H1 (cell line): Measurements from ENCODE around the gene ZBTB14. TPM values are rescaled to one million over a fixed set of nuclear protein-coding genes. Genes with fewer than 3 reads are reported as not detected.
A peak's percentile ranks its signal among the peaks of the same experiment; 100 is the strongest.

Source experiments
- CBX8 ChIP-seq: fragments of 300-800, 300-1000 bp; sonication (generic); IDR thresholded peaks from 2 replicates; pipeline ENCODE4 v1.7.1; 2016; ENCODE audit warnings: low read depth, low read length, borderline replicate concordance
- CHD1 ChIP-seq: IDR thresholded peaks from 2 replicates; pipeline ENCODE4 v1.6.1; 2012; ENCODE audit warnings: low read depth, low read length, improper control_type of control experiment
- CTBP2 ChIP-seq: IDR thresholded peaks from 2 replicates; pipeline ENCODE4 v1.7.0; 2011; ENCODE audit warnings: borderline replicate concordance, mild to moderate bottlenecking, moderate library complexity, mixed read lengths, low read length; ENCODE audit not compliant: insufficient read depth, insufficient read length
- EGR1 ChIP-seq: IDR thresholded peaks from 2 replicates; pipeline ENCODE4 v1.6.1; 2011; ENCODE audit warnings: low read depth, low read length, borderline replicate concordance
- HDAC6 ChIP-seq: IDR thresholded peaks from one replicate; pipeline ENCODE4 v1.7.1; 2012; ENCODE audit warnings: low read depth, mild to moderate bottlenecking, inconsistent platforms, low read length, moderate library complexity
- KDM1A ChIP-seq: fragments of 200-600, 300-600 bp; sonication (generic); IDR thresholded peaks from 2 replicates; pipeline ENCODE4 v1.7.1; 2016; ENCODE audit warnings: mild to moderate bottlenecking, low read length, borderline replicate concordance
- PHF8 ChIP-seq: fragments of 200-600 bp; sonication (generic); conservative IDR thresholded peaks from 2 replicates; pipeline ENCODE4 v1.7.1; 2012; ENCODE audit warnings: low read depth, mild to moderate bottlenecking, inconsistent platforms, low read length, moderate library complexity
- RAD21 ChIP-seq, 2 experiments: IDR thresholded peaks in 1 of 2; conservative IDR thresholded peaks in 1 of 2; 2 replicates each; pipeline ENCODE4 v1.6.1; 2011; ENCODE audit warnings: low read depth in 2 of 2, low read length in 2 of 2, improper control_type of control experiment in 1 of 2, inconsistent platforms in 1 of 2, mild to moderate bottlenecking in 1 of 2, moderate library complexity in 1 of 2
- RBBP5 ChIP-seq: IDR thresholded peaks from 2 replicates; pipeline ENCODE4 v1.7.1; 2012; ENCODE audit warnings: low read depth, mild to moderate bottlenecking, inconsistent platforms, low read length, moderate library complexity, borderline replicate concordance
- RFX5 ChIP-seq: IDR thresholded peaks from 2 replicates; pipeline ENCODE4 v1.6.1; 2011; ENCODE audit warnings: low read depth, low read length, improper control_type of control experiment, borderline replicate concordance
- RXRA ChIP-seq: IDR thresholded peaks from 2 replicates; pipeline ENCODE4 v1.6.1; 2011; ENCODE audit warnings: low read depth, mild to moderate bottlenecking, low read length, moderate library complexity; ENCODE audit not compliant: insufficient read depth
- SAP30 ChIP-seq: fragments of 300-600 bp; sonication (generic); IDR thresholded peaks from 2 replicates; pipeline ENCODE4 v1.7.1; 2012; ENCODE audit warnings: low read length, moderate library complexity, mild to moderate bottlenecking, inconsistent platforms; ENCODE audit not compliant: insufficient read depth, insufficient replicate concordance
- SIN3A ChIP-seq, 2 experiments: IDR thresholded peaks in 1 of 2; conservative IDR thresholded peaks in 1 of 2; 2 replicates each; pipeline ENCODE4 v1.6.1; 2011 to 2012; ENCODE audit warnings: low read length in 2 of 2, improper control_type of control experiment in 1 of 2, low read depth in 1 of 2, mild to moderate bottlenecking in 1 of 2
- SP4 ChIP-seq: IDR thresholded peaks from 2 replicates; pipeline ENCODE4 v1.6.1; 2012; ENCODE audit warnings: low read length, inconsistent platforms
- TAF1 ChIP-seq: IDR thresholded peaks from 2 replicates; pipeline ENCODE4 v1.6.1; 2011; ENCODE audit warnings: mild to moderate bottlenecking, low read depth, low read length
- ZNF274 ChIP-seq: IDR thresholded peaks from 2 replicates; pipeline ENCODE4 v1.7.0; 2012; ENCODE audit warnings: low read length, borderline replicate concordance; ENCODE audit errors: extremely low read depth
- polyA plus RNA-seq, 7 experiments: library from polyadenylated mRNA; depleted of rRNA in 3 of 7; stranded (reverse) in 5 of 7; unstranded in 2 of 7; fragments of >200 nt in 5 of 7; fragments of 200-250 nt in 2 of 7; gene quantifications; 1 replicate in 5 of 7; 2 replicates in 1 of 7; 4 replicates in 1 of 7; pipeline versions ENCODE4 v1.2.1 to v1.2.3, GENCODE V29; 2011 to 2013; ENCODE audit warnings: missing spikeins in 2 of 7, mixed read lengths in 2 of 7
- total RNA-seq: library from RNA; stranded (reverse); fragmentation: NEBNext Ultra II Directional; extraction: Animal tissue kit (Norgen Biotek cat#: 25700); gene quantifications from 2 replicates; pipeline ENCODE4 v1.2.1, GENCODE V29; 2021
- TF ChIP-seq, protein P1 (sequence below): IDR thresholded peaks from 2 replicates; pipeline ENCODE4 v1.6.1; 2012; ENCODE audit warnings: low read length, inconsistent platforms
- TF ChIP-seq, protein P2 (sequence below): IDR thresholded peaks from 2 replicates; pipeline ENCODE4 v1.6.1; 2011; ENCODE audit warnings: low read length, improper control_type of control experiment

The ZBTB14 gene
- total and polyA plus RNA-seq, 2 of the 8 experiments (the other 6 are each of a cell fraction or from before 2014, with no cell fraction given) = 5.2 to 18.3 TPM

GRCh38 chr18:5295981-5296705 is 617 bp upstream of the ZBTB14 start (continued):
- TF ChIP-seq SAP30 = no peak
- TF ChIP-seq RXRA = no peak
- no peak for TF ChIP-seq CTBP2
- no peak for TF ChIP-seq SIN3A (conservative IDR thresholded peaks at IDR 0.05 in 1 of 2, IDR thresholded peaks at IDR 0.05 in 1 of 2; ENCODE audit: low read depth in 1 of 2, low read length in 2 of 2)
- no peak for TF ChIP-seq CBX8
- no peak for TF ChIP-seq KDM1A
- peak in 1 of 2 experiments; percentile 2; a peak in 1 of 4 replicates for TF ChIP-seq RAD21 (IDR thresholded peaks at IDR 0.05 in 1 of 2, conservative IDR thresholded peaks at IDR 0.05 in 1 of 2; ENCODE audit: low read depth in 2 of 2, low read length in 2 of 2)
- no peak for TF ChIP-seq HDAC6
- TF ChIP-seq, protein P1, sequence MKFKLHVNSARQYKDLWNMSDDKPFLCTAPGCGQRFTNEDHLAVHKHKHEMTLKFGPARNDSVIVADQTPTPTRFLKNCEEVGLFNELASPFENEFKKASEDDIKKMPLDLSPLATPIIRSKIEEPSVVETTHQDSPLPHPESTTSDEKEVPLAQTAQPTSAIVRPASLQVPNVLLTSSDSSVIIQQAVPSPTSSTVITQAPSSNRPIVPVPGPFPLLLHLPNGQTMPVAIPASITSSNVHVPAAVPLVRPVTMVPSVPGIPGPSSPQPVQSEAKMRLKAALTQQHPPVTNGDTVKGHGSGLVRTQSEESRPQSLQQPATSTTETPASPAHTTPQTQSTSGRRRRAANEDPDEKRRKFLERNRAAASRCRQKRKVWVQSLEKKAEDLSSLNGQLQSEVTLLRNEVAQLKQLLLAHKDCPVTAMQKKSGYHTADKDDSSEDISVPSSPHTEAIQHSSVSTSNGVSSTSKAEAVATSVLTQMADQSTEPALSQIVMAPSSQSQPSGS = no peak
- TF ChIP-seq RFX5 = no peak
- TF ChIP-seq TAF1 = peak; percentile 62; the same call in 1 of the 2 replicates
- TF ChIP-seq RBBP5 = no peak; the same call in 1 of the 2 replicates
- peak; percentile 51; the same call in 1 of the 2 replicates for TF ChIP-seq EGR1
- TF ChIP-seq SP4 = no peak
- no peak; the same call in 1 of the 2 replicates for TF ChIP-seq PHF8
- TF ChIP-seq CHD1 = no peak
- TF ChIP-seq, protein P2, sequence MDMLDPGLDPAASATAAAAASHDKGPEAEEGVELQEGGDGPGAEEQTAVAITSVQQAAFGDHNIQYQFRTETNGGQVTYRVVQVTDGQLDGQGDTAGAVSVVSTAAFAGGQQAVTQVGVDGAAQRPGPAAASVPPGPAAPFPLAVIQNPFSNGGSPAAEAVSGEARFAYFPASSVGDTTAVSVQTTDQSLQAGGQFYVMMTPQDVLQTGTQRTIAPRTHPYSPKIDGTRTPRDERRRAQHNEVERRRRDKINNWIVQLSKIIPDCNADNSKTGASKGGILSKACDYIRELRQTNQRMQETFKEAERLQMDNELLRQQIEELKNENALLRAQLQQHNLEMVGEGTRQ = no peak
- TF ChIP-seq ZNF274 = no peak
- TF ChIP-seq, all 59 proteins: peak for 14
